Measurements from ENCODE around the gene ENTPD7.

DNA sequence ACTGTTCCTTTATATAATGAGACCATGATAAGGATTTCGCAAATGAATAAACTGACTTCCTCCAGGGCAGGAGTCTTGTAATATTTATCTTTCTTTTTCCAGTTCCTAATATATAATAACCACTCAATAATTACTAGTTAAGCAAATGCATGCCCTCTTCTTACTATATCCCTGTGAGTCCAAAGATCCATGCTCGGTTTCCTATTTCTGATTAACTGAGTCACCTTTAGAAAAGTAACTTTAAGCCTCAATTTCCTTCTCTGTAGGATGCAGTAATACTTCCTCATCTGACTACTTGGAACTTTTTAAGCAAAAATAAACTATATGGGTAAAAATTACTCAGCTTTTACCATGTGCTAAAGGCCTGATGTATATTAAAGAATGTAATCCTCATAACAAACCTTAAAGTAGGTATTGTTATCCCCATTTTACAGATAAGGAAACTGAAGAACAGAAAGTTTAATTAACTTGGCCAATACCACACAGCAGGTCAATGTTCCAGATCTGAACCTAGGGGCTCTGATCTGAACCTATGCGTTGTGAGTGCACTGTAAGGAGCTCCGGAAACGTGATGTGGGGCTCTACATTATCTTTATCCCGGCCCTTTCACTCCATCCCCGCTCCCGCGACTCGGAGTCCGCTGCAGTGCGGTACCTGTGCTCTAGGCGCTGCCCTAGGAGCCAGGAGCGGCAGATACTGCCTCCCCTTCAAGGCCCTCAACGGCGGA, 72.2 kb downstream of the ENTPD7 start:
- TF ChIP-seq CTCF (IDR thresholded peaks at IDR 0.05) (peak in 1 of 5 experiments; percentile 16), POLR2A (IDR thresholded peaks at IDR 0.05) (no peak)
